ENCODE results near the gene AACS.

- TF ChIP-seq, protein P1, sequence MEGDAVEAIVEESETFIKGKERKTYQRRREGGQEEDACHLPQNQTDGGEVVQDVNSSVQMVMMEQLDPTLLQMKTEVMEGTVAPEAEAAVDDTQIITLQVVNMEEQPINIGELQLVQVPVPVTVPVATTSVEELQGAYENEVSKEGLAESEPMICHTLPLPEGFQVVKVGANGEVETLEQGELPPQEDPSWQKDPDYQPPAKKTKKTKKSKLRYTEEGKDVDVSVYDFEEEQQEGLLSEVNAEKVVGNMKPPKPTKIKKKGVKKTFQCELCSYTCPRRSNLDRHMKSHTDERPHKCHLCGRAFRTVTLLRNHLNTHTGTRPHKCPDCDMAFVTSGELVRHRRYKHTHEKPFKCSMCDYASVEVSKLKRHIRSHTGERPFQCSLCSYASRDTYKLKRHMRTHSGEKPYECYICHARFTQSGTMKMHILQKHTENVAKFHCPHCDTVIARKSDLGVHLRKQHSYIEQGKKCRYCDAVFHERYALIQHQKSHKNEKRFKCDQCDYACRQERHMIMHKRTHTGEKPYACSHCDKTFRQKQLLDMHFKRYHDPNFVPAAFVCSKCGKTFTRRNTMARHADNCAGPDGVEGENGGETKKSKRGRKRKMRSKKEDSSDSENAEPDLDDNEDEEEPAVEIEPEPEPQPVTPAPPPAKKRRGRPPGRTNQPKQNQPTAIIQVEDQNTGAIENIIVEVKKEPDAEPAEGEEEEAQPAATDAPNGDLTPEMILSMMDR (IDR thresholded peaks at IDR 0.05 in 8 of 11, conservative IDR thresholded peaks at IDR 0.05 in 3 of 11) = no peak
- no peak for TF ChIP-seq POLR2A (IDR thresholded peaks at IDR 0.05)
Observed at GRCh38 chr12:125142601-125143000, 77.4 kb downstream of the AACS start.

Measured in spleen (tissue), 7 donors.